OCI-LY1 (cell line): ENCODE results near the gene ABLIM3.

ENCODE experiments used
- EZH2 ChIP-seq: fragments of 200-600 bp; sonication (generic), shearing (Covaris generic); IDR thresholded peaks from 2 replicates; pipeline ENCODE4 v1.8.0; 2017; ENCODE audit warnings: borderline replicate concordance, mixed run types, mild to moderate bottlenecking, antibody characterized with exemption, low read length, moderate library complexity, mixed read lengths
- TF ChIP-seq, protein P1 (sequence below): fragments of 200-600 bp; sonication (generic), shearing (Covaris generic); IDR thresholded peaks from 2 replicates; pipeline ENCODE4 v1.5.1; 2017; ENCODE audit warnings: mild to moderate bottlenecking, antibody characterized with exemption, low read length, moderate library complexity, mixed read lengths

DNA sequence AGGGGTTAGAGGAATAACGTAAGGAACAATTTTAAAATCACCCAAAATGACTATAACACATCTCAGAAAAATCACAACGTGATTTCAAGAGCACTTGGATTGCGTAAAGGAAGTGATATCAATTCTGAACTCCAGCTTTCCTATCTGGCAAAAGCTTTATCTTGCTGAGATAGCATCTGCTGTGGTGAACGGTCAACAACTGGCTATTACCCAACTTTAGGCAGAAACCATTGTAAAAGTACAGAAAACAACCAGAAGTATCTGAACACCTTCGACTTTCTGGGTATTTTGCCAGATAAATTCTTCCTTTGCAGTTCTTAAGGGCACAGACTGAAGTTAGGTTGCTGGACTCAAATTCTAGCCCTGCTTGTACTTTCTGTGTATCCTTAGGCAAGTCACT lies 9.2 kb downstream of the ABLIM3 start:
- TF ChIP-seq, protein P1, sequence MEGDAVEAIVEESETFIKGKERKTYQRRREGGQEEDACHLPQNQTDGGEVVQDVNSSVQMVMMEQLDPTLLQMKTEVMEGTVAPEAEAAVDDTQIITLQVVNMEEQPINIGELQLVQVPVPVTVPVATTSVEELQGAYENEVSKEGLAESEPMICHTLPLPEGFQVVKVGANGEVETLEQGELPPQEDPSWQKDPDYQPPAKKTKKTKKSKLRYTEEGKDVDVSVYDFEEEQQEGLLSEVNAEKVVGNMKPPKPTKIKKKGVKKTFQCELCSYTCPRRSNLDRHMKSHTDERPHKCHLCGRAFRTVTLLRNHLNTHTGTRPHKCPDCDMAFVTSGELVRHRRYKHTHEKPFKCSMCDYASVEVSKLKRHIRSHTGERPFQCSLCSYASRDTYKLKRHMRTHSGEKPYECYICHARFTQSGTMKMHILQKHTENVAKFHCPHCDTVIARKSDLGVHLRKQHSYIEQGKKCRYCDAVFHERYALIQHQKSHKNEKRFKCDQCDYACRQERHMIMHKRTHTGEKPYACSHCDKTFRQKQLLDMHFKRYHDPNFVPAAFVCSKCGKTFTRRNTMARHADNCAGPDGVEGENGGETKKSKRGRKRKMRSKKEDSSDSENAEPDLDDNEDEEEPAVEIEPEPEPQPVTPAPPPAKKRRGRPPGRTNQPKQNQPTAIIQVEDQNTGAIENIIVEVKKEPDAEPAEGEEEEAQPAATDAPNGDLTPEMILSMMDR, result no peak
- no peak for TF ChIP-seq EZH2
